Stimulated activated CD4-positive, alpha-beta T cell treated with anti-CD3 and anti-CD28 coated beads, Interleukin-1b, Interleukin-23, amount 100 ng/mL, for 4 hours (primary cell): ENCODE measurements around the gene WDR37.

Experiments used
- DNase-seq, 2 donors: peaks; one replicate each; pipeline ENCODE4 v3.0.0-alpha.2; 2020; ENCODE audit warnings: low read depth in 2 of 2

Gene WDR37

GRCh38 chr10:1169186-1169885, 113.2 kb downstream of the WDR37 start:
- no peak for DNase-seq

- no peak for DNase-seq
These were observed 114.0 kb downstream of the WDR37 start for GRCh38 chr10:1169981-1170866.

DNA sequence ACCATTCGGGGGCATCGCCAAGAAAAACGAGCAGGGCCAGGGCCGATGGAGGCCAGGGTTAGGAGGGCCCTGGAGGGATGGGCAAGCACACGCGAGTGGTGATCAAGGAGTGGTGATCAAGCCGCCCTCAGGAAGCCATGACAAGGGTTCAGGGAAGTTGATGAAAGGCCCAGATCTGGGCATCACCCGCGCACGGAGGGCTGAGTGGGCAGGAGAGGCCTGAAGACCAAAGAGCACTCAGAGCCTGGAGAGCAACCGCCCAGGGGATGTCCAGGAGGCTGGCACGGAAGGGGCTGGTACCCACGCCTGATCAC, 114.6 kb downstream of the WDR37 start:
- no peak for DNase-seq

DNA sequence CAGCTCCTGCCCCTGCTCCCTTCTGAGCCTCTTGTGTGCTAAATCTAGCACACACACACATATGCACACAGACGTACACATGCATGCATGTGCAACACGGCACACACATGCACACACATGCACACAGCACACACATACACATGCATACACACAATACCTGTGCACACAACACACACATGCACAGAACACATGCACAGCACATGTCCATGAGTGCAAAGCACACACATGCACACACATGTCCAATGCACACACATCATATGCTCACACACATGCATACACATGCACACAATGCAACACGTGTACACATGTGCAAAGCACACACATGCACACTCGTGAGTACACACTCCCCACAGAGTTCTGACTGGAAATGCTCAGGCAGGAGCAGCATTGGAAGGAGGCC, 115.0 kb downstream of the WDR37 start:
- no peak for DNase-seq

DNA sequence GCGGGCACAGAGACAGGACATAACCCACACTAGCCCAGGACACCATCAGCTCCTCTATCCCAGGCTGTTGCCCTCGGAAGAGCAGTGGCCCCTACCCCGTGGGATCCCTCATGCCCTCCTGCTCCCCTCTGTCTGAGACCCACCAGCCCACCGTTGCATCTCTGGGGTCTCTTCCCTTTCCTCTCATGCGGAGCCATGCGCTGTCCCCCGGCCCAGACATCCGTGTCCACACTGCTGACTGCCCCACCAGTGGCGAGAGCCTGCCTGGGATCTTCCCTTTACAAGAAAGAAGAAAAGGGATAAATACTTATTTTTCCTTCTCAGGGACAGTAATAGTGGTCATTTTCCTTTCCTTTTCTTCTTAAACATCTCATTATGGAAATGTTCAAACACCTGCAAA, 115.4 kb downstream of the WDR37 start:
- DNase-seq, result no peak

DNA sequence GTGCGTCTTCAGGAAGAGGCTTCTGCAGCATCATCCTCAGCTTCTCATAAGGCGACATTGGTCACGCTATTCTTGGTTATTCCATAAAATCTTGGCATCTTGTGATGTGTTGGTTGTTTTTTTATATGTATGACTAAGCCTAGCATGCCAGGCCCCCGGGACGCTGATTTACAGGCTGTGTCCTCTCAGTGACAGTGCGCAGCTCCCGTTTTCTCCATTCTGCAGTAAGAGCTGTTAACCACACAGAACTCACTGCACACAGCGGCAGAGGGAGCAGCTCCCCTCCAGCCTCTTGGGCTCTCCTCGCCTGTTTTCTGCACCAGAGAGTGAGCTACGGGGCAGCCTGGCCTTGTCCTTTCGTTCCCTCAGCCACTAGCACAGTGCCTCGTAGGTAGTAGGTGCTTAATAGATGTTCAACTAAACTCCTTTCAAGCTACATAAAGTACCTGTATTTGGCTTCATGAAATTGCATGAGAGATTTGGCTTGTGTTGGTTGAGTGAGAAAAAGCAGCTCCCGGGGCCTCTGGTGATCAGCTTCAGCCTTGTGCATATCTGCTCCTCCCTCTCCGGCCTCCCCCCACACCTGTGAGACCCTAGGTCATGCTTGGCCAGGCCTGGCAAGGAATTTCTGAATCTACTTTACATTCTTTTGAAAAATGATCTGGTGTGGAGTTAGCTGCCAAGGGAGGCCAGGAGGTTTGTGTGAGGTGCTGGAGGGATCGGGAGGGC, 116.2 kb downstream of the WDR37 start:
- no peak for DNase-seq

DNA sequence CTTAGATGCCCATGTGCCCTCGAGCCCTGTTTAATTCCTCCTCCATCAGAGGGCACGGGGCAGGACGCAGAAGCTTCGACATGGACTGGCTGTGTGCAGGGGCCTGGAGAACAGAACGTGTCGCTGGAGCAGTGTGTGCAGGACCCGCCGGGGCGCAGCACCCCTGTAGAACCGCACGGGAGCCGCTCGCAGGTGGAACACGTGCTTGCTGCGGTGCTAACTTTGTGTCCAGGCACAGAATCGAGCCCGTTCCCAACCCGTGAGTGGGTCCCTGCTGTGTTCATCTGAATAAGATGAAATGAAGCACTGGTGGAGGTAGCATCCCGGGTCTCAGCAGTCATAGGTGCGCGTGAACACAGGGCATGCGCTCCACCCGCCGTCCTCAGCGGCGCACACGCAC, 116.9 kb downstream of the WDR37 start:
- DNase-seq, result no peak

GRCh38 chr10:1174022-1174421, 117.8 kb downstream of the WDR37 start:
- no peak for DNase-seq

DNA sequence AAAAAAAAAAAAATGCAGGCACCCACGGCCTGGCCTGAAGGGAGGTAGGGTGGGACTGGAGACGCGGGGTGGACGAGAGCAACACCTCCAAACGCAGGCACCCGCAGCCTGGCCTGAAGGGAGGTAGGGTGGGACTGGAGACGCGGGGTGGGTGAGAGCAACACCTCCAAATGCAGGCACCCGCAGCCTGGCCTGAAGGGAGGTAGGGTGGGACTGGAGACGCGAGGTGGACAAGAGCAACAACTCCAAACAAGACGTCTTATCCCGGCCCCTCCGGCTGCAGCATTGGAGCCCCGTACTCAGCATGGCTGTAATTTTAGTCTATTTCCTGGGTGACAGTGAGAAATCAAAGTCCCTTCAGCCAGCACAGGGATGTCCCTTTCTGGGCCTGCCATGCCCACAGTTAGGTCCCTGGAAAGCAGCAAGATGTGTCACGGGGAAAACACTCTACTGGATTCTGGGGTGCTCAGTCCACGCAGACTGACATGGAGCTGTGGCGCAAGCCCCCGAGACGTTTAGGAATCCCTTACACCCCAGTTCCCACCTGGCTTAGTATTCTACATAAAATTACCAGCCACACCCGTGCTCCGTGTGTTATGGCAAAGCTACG, 119.9 kb downstream of the WDR37 start:
- DNase-seq, result no peak

DNA sequence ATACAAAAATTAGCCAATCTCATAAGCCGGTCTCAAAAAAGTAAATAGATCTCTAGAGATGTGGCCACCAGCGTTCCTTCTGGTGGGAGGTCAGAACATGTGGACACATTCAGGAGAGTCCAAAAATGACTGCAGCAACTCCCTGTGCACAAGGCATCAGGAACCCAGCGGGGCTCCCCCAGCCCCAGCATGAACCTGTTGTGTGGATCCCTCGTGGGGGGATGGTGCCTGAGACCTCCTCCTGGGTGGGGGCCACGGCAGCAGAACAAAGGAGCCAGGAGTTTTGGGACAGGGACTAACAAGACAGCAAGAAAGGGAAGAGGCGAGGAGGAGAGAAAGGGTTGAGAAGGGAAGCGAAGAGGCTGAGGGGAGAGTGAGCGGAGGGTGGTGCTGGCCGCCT, 121.8 kb downstream of the WDR37 start:
- DNase-seq, result no peak

GRCh38 chr10:1178506-1178905, 122.3 kb downstream of the WDR37 start:
- no peak for DNase-seq

GRCh38 chr10:1179346-1180070, 123.3 kb downstream of the WDR37 start:
- no peak for DNase-seq

DNA sequence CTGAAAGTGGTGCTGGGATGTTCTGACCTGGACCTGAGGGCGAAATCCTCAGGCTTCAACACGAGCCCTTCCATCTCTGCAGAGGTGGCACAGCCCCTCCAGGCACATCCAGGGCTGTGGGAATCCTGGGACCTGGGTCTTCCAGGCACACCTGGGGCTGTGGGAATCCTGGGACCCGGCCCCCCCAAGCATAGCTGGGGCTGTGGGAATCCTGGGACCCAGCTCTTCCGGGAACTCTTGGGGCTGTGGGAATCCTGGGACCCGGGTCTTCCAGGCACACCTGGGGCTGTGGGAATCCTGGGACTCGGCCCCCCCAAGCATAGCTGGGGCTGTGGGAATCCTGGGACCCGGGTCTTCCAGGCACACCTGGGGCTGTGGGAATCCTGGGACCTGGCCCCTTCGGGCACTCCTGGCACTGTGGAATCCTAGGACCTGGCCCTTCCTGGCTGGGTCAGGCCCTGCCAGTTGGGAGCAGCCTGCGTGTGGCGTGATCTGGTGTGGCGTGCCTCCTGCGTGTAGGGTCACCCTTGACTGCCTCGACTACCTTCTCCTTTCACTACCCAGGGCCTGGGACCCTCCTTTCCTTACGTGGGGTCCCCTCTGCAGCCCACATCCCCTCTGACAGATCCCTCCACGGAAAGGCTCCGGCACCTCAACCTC, 124.0 kb downstream of the WDR37 start:
- no peak for DNase-seq

DNA sequence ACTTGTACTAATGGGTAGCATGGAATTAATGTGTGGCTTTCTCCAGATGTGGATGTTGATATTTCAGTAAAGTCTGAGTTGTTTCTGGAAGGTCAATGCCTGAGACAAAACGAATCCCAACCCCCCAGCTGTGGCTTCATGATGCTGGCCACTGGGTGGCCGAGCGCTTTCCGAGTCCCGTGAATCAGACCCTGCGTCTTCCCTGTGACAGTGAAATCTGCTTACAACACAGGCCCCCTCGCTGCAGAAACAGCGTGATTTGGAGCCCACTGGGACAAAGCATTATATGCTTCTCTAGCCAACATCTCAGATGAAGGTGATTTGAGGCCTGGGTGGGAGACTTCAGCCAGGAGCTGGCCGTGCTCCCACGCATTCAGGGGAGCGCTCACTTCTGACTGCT, 124.7 kb downstream of the WDR37 start:
- no peak for DNase-seq
